Caco-2 (cell line): ENCODE data around the gene WDR59. TPM values are rescaled to one million over a fixed set of nuclear protein-coding genes. Genes with fewer than 3 reads are reported as not detected.

ENCODE experiments used
- BruUV-seq: library from RNA; stranded (reverse); fragments of 400-500 nt; replicated peaks from 2 replicates; lab custom pipeline; 2021; lab: Mats Ljungman, UMichigan
- CTCF ChIA-PET: fragments of 300-600 bp; sonication (Branson Sonifier 250); formaldehyde crosslinking; loops from one replicate; lab custom pipeline; 2022; ENCODE audit warnings: antibody characterized with exemption; lab: Charles Lee
- POLR2A ChIA-PET: fragments of 300-600 bp; sonication (Branson Sonifier 250); formaldehyde crosslinking; loops from one replicate; lab custom pipeline; 2022; ENCODE audit warnings: antibody characterized with exemption; lab: Charles Lee
- DNase-seq, 2 experiments: peaks; one replicate each; pipeline versions ENCODE4 v3.0.0 to v3.0.0-alpha.2; 2020 to 2022
- H3K27me3 ChIP-seq: replicated peaks from 2 replicates; pipeline ENCODE4 v1.6.0; 2011; ENCODE audit warnings: low read length; ENCODE audit not compliant: control insufficient read depth, insufficient read depth
- H3K36me3 ChIP-seq: 2 replicates; pipeline ENCODE4 v1.5.1; 2011; ENCODE audit warnings: low read length; ENCODE audit not compliant: control insufficient read depth, insufficient read depth
- H3K4me1 ChIP-seq: fragments of 250-450 bp; sonication (Bioruptor Pico); 2 replicates; pipeline ENCODE4 v1.5.1; 2020; ENCODE audit warnings: mild to moderate bottlenecking
- H3K4me3 ChIP-seq: 2 replicates; pipeline ENCODE4 v1.5.1; 2011; ENCODE audit warnings: low read depth, mild to moderate bottlenecking, control low read depth, low read length
- H3K9me3 ChIP-seq: fragments of 250-450 bp; sonication (Bioruptor Pico); 2 replicates; pipeline ENCODE4 v1.5.1; 2020; ENCODE audit warnings: mild to moderate bottlenecking, moderate library complexity
- H3K27ac Mint-ChIP-seq: one replicate; pipeline ENCODE4 v1.8.0; 2022; ENCODE audit warnings: mixed read lengths; ENCODE audit not compliant: unreplicated experiment
- H3K27me3 Mint-ChIP-seq: one replicate; pipeline ENCODE4 v1.8.0; 2022; ENCODE audit warnings: mixed read lengths; ENCODE audit not compliant: insufficient read depth, unreplicated experiment
- H3K36me3 Mint-ChIP-seq: one replicate; pipeline ENCODE4 v1.8.0; 2022; ENCODE audit warnings: mild to moderate bottlenecking, mixed read lengths; ENCODE audit not compliant: insufficient read depth, unreplicated experiment
- H3K4me1 Mint-ChIP-seq: one replicate; pipeline ENCODE4 v1.8.0; 2022; ENCODE audit warnings: low read depth, mixed read lengths; ENCODE audit not compliant: unreplicated experiment
- H3K4me3 Mint-ChIP-seq: one replicate; pipeline ENCODE4 v1.8.0; 2022; ENCODE audit warnings: mild to moderate bottlenecking, moderate library complexity, mixed read lengths; ENCODE audit not compliant: unreplicated experiment
- H3K9me3 Mint-ChIP-seq: one replicate; pipeline ENCODE4 v1.8.0; 2022; ENCODE audit warnings: mixed read lengths; ENCODE audit not compliant: unreplicated experiment
- CTCF ChIP-seq, 2 experiments: fragments of 200-600 bp in 1 of 2; IDR thresholded peaks; 1 replicate in 1 of 2; 2 replicates in 1 of 2; pipeline versions ENCODE4 v1.5.1 to v1.8.0; 2011 to 2022; ENCODE audit warnings: antibody characterized with exemption in 1 of 2, control low read depth in 1 of 2, inconsistent platforms in 1 of 2, low read depth in 1 of 2, low read length in 1 of 2, mild to moderate bottlenecking in 1 of 2, moderate library complexity in 1 of 2; ENCODE audit not compliant: insufficient read depth in 1 of 2, severe bottlenecking in 1 of 2, unreplicated experiment in 1 of 2
- intact Hi-C: fragments of 100-400 bp; cut with micrococcal nuclease; formaldehyde crosslinking; loops from one replicate; pipeline ENCODE4 v1.10.0; 2022; ENCODE audit not compliant: unreplicated experiment
- total RNA-seq: library from RNA; stranded (reverse); gene quantifications from 2 replicates; pipeline ENCODE4 v1.2.3, GENCODE V29; 2022

WDR59 gene
- total RNA-seq, 1 experiment from 2014 or later = 148 TPM

DNA sequence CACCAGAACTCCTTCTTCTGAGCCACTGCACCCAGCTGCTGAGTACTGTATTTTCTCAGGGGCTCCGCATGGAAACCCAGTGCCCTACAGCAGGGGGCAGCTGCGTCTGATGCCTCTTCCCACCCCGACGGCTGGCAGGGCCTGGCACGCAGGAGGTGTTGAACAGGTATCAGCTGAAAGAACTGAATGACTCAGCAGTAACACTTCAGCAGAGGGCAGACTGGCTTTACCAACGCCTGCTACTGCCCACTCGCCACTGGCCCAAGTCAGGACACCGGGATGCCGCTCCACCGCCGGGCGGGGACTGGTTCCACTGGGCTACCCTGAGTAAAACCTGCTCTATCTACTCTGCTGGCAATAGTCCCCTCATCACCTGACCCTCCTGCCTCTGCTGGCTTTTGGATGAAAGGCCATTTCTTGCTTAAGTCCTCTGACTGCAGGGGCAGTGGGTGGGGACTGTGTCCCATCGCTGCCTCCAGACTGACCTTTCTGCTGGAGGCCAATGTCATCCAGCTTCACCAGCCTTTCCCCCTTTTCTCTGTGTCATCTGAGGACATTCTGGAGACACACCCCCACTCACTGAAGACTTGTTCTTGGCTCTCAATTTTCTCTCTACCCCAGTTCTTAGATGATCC is 109.9 kb downstream of the WDR59 start:
- POLR2A ChIA-PET = no interaction called here
- CTCF ChIA-PET = interaction anchor here (1.5 kb wide), 1 partner anchor 110 kb away, joined by 3 read pairs; the partner anchor contains the start of gene WDR59
- no peak for TF ChIP-seq CTCF (IDR thresholded peaks at IDR 0.05; ENCODE audit: insufficient read depth in 1 of 2, low read depth in 1 of 2, low read length in 1 of 2, severe bottlenecking in 1 of 2, unreplicated experiment in 1 of 2)
- Mint-ChIP-seq H3K27me3 (no peaks in the 10 kb centered on the region), H3K36me3 (peaks cover 41% of the 10 kb centered on the region), H3K9me3 (no peaks in the 10 kb centered on the region), H3K4me1 (peaks cover 7% of the 10 kb centered on the region), H3K27ac (peak overlapping the region; percentile 14), H3K4me3 (no peak overlapping the region)
- DNase-seq = no peak
- H3K36me3 ChIP-seq = peaks cover 2% of the 10 kb centered on the region
- H3K4me1 ChIP-seq = no peaks in the 10 kb centered on the region
- no peaks in the 10 kb centered on the region for H3K9me3 ChIP-seq
- no peaks in the 10 kb centered on the region for H3K27me3 ChIP-seq
- intact Hi-C loops = no loop called here
- no TSS peak for BruUV-seq
- H3K4me3 ChIP-seq = no peak overlapping the region

DNA sequence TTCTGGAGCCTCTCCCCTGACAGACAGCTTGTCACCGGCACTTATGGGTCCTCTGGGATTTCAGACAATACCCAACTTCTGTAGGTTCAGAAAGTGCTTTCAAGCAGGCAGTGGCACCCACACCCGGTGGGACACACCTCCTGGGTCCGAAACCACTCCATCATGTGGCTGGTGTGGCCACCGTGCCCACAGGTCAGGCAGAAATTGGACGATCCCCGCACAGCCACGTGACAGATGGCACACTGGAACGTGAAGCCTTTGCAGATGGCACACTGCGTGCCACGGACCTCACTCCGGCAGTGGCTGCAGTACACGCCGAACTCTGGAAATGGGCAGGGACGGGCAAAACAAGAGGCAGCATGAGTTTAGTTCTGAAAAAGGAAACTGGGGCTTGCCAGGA is 110.8 kb downstream of the WDR59 start:
- intact Hi-C loops = no loop called here
- Mint-ChIP-seq H3K4me1 (peaks cover 12% of the 10 kb centered on the region), H3K4me3 (no peak overlapping the region), H3K27ac (no peak overlapping the region), H3K27me3 (no peaks in the 10 kb centered on the region), H3K9me3 (no peaks in the 10 kb centered on the region), H3K36me3 (peaks cover 46% of the 10 kb centered on the region)
- BruUV-seq = no TSS peak
- DNase-seq = no peak
- no peak overlapping the region for H3K4me3 ChIP-seq
- ChIA-PET CTCF (interaction anchor here (1.5 to 2.3 kb wide), 2 partner anchors 11 to 111 kb away, joined by 3 to 8 read pairs; partner anchors contain the start of gene WDR59), POLR2A (no interaction called here)
- H3K9me3 ChIP-seq = no peaks in the 10 kb centered on the region
- H3K36me3 ChIP-seq = peaks cover 3% of the 10 kb centered on the region
- peaks cover 3% of the 10 kb centered on the region for H3K4me1 ChIP-seq
- H3K27me3 ChIP-seq = no peaks in the 10 kb centered on the region
- TF ChIP-seq CTCF (IDR thresholded peaks at IDR 0.05; ENCODE audit: insufficient read depth in 1 of 2, low read depth in 1 of 2, low read length in 1 of 2, severe bottlenecking in 1 of 2, unreplicated experiment in 1 of 2) = no peak

- Histone ChIP-seq H3K4me1 (peaks cover 13% of the 10 kb centered on the region), H3K36me3 (peaks cover 3% of the 10 kb centered on the region), H3K27me3 (no peaks in the 10 kb centered on the region), H3K9me3 (no peaks in the 10 kb centered on the region), H3K4me3 (no peak overlapping the region)
- ChIA-PET POLR2A (no interaction called here), CTCF (interaction anchor here (2.3 kb wide), 1 partner anchor 9 kb away, joined by 8 read pairs; no protein-coding TSS in a partner anchor)
- Mint-ChIP-seq H3K27me3 (no peaks in the 10 kb centered on the region), H3K4me1 (peaks cover 30% of the 10 kb centered on the region), H3K27ac (no peak overlapping the region), H3K4me3 (no peak overlapping the region), H3K36me3 (peaks cover 43% of the 10 kb centered on the region), H3K9me3 (no peaks in the 10 kb centered on the region)
- DNase-seq = no peak
- BruUV-seq = no TSS peak
- no peak for TF ChIP-seq CTCF (IDR thresholded peaks at IDR 0.05; ENCODE audit: insufficient read depth in 1 of 2, low read depth in 1 of 2, low read length in 1 of 2, severe bottlenecking in 1 of 2, unreplicated experiment in 1 of 2)
- intact Hi-C loops = no loop called here
Observed at GRCh38 chr16:74872302-74872701, 112.6 kb downstream of the WDR59 start.
